IMR-90 (cell line): ENCODE data around the gene PGM2.

Experiments
- BHLHE40 ChIP-seq: fragments of 150-350 bp; IDR thresholded peaks from 2 replicates; pipeline ENCODE4 v1.6.1; 2016; ENCODE audit warnings: mild to moderate bottlenecking, low read depth, low read length
- CEBPB ChIP-seq: IDR thresholded peaks from 2 replicates; pipeline ENCODE4 v1.6.1; 2012; ENCODE audit warnings: low read depth, low read length, improper control_type of control experiment
- CHD1 ChIP-seq: IDR thresholded peaks from 2 replicates; pipeline ENCODE4 v1.6.1; 2012; ENCODE audit warnings: low read depth, low read length, improper control_type of control experiment
- FOS ChIP-seq: fragments of 150-350 bp; IDR thresholded peaks from 2 replicates; pipeline ENCODE4 v1.6.1; 2016; ENCODE audit warnings: low read depth, low read length
- MAFK ChIP-seq: IDR thresholded peaks from 2 replicates; pipeline ENCODE4 v1.6.1; 2012; ENCODE audit warnings: low read depth, low read length, improper control_type of control experiment
- MXI1 ChIP-seq: IDR thresholded peaks from 2 replicates; pipeline ENCODE4 v1.6.1; 2012; ENCODE audit warnings: low read depth, mild to moderate bottlenecking, low read length, moderate library complexity, borderline replicate concordance
- POLR2A ChIP-seq: IDR thresholded peaks from 2 replicates; pipeline ENCODE4 v1.6.1; 2012; ENCODE audit warnings: mild to moderate bottlenecking, low read depth, low read length
- RAD21 ChIP-seq: IDR thresholded peaks from 2 replicates; pipeline ENCODE4 v1.6.1; 2012; ENCODE audit warnings: low read length, improper control_type of control experiment
- RCOR1 ChIP-seq: IDR thresholded peaks from 2 replicates; pipeline ENCODE4 v1.6.1; 2012; ENCODE audit warnings: mild to moderate bottlenecking, low read length, improper control_type of control experiment; ENCODE audit not compliant: insufficient replicate concordance
- RFX5 ChIP-seq: IDR thresholded peaks from 2 replicates; pipeline ENCODE4 v1.8.0; 2012; ENCODE audit warnings: low read depth, mild to moderate bottlenecking, low read length, moderate library complexity
- USF2 ChIP-seq: fragments of 150-350 bp; IDR thresholded peaks from 2 replicates; pipeline ENCODE4 v1.6.1; 2017; ENCODE audit warnings: mild to moderate bottlenecking, antibody characterized with exemption, low read length, low read depth
- TF ChIP-seq, protein P1 (sequence below): conservative IDR thresholded peaks from 2 replicates; pipeline ENCODE4 v1.5.1; 2012; ENCODE audit warnings: mild to moderate bottlenecking, low read depth, low read length, improper control_type of control experiment

DNA sequence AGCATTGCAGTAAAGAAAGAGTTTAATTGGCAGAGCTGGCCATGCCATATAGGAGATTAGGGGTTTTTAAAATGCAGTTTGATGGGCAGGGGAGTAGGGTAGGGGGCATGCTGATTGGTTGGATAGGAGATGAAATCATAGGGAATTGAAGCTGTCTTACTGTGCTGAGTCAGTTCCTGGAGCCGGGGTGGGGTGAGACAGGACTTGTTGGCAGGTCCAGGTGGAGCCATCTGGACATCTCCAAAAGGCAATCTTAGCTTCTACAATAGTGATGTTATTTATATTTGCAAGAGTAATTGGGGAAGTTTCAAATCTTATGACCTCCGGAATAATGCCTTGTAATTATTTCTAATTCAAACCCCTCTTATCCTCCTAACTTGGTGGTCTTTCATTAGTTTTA, 32.4 kb upstream of the PGM2 start:
- TF ChIP-seq CEBPB (no peak), MXI1 (no peak), POLR2A (no peak), BHLHE40 (no peak), USF2 (no peak), RFX5 (no peak), RCOR1 (no peak), CHD1 (no peak), MAFK (no peak), RAD21 (no peak), FOS (no peak)
- TF ChIP-seq, protein P1, sequence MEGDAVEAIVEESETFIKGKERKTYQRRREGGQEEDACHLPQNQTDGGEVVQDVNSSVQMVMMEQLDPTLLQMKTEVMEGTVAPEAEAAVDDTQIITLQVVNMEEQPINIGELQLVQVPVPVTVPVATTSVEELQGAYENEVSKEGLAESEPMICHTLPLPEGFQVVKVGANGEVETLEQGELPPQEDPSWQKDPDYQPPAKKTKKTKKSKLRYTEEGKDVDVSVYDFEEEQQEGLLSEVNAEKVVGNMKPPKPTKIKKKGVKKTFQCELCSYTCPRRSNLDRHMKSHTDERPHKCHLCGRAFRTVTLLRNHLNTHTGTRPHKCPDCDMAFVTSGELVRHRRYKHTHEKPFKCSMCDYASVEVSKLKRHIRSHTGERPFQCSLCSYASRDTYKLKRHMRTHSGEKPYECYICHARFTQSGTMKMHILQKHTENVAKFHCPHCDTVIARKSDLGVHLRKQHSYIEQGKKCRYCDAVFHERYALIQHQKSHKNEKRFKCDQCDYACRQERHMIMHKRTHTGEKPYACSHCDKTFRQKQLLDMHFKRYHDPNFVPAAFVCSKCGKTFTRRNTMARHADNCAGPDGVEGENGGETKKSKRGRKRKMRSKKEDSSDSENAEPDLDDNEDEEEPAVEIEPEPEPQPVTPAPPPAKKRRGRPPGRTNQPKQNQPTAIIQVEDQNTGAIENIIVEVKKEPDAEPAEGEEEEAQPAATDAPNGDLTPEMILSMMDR: no peak
